GM18499 (cell line): ENCODE measurements around the gene PI4K2A.

ENCODE experiments used
- ATAC-seq: cut with Tn5 transposase; IDR thresholded peaks from one replicate; pipeline ENCODE4 v1.9.1; 2021; ENCODE audit warnings: moderate number of reproducible peaks; ENCODE audit not compliant: insufficient read depth, unreplicated experiment

PI4K2A gene

GRCh38 chr10:97721871-97722780, 81.7 kb downstream of the PI4K2A start:
- ATAC-seq: no peak

- ATAC-seq: no peak
Measured at GRCh38 chr10:97723001-97723400, 82.5 kb downstream of the PI4K2A start.

- no peak for ATAC-seq
Measured at GRCh38 chr10:97724341-97724941, 84.0 kb downstream of the PI4K2A start.
